Activated CD8-positive, alpha-beta T cell treated with anti-CD3 and anti-CD28 coated beads for 36 hours (primary cell): Measurements from ENCODE around the gene HNRNPC. TPM values are rescaled to one million over a fixed set of nuclear protein-coding genes. Genes with fewer than 3 reads are reported as not detected.

Experiments
- ATAC-seq: fragments of 200-7000 bp; cut with Tn5 transposase; one replicate; pipeline ENCODE4 v1.10.0; 2021; ENCODE audit warnings: mild to moderate bottlenecking, moderate library complexity
- CTCF ChIA-PET: fragments of 350-600 bp; sonication (Branson Sonifier 250); formaldehyde crosslinking; loops from one replicate; lab custom pipeline; 2021; ENCODE audit warnings: antibody characterized with exemption; lab: Charles Lee
- POLR2A ChIA-PET: fragments of 350-600 bp; sonication (Branson Sonifier 250); formaldehyde crosslinking; loops from one replicate; lab custom pipeline; 2021; ENCODE audit warnings: antibody characterized with exemption; lab: Charles Lee
- DNase-seq: peaks from one replicate; pipeline ENCODE4 v3.0.0-alpha.2; 2020
- H3K27ac Mint-ChIP-seq: one replicate; pipeline ENCODE4 v1.8.0; 2021; ENCODE audit warnings: mild to moderate bottlenecking, mixed read lengths
- H3K27me3 Mint-ChIP-seq: one replicate; pipeline ENCODE4 v1.8.0; 2021; ENCODE audit warnings: mixed read lengths
- H3K36me3 Mint-ChIP-seq: one replicate; pipeline ENCODE4 v1.8.0; 2021; ENCODE audit warnings: low read depth, mixed read lengths
- H3K4me1 Mint-ChIP-seq: one replicate; pipeline ENCODE4 v1.8.0; 2021; ENCODE audit warnings: low read depth, mixed read lengths
- H3K4me3 Mint-ChIP-seq: one replicate; pipeline ENCODE4 v1.8.0; 2021; ENCODE audit warnings: mild to moderate bottlenecking, moderate library complexity, mixed read lengths
- H3K9me3 Mint-ChIP-seq: one replicate; pipeline ENCODE4 v1.8.0; 2021; ENCODE audit warnings: mixed read lengths
- intact Hi-C: fragments of 100-400 bp; cut with micrococcal nuclease; formaldehyde crosslinking; loops from one replicate; pipeline ENCODE4 v1.10.0; 2022
- total RNA-seq, 2 experiments: library from RNA; stranded (reverse); gene quantifications; one replicate each; pipeline ENCODE4 v1.2.3, GENCODE V29; 2021
- TF ChIP-seq, protein P1 (sequence below): fragments of 200-600 bp; IDR thresholded peaks from one replicate; pipeline ENCODE4 v1.8.0; 2022; ENCODE audit warnings: antibody characterized with exemption, mild to moderate bottlenecking

Gene HNRNPC
- total RNA-seq, 2 experiments from 2014 or later, result 1,078 to 1,115 TPM

DNA sequence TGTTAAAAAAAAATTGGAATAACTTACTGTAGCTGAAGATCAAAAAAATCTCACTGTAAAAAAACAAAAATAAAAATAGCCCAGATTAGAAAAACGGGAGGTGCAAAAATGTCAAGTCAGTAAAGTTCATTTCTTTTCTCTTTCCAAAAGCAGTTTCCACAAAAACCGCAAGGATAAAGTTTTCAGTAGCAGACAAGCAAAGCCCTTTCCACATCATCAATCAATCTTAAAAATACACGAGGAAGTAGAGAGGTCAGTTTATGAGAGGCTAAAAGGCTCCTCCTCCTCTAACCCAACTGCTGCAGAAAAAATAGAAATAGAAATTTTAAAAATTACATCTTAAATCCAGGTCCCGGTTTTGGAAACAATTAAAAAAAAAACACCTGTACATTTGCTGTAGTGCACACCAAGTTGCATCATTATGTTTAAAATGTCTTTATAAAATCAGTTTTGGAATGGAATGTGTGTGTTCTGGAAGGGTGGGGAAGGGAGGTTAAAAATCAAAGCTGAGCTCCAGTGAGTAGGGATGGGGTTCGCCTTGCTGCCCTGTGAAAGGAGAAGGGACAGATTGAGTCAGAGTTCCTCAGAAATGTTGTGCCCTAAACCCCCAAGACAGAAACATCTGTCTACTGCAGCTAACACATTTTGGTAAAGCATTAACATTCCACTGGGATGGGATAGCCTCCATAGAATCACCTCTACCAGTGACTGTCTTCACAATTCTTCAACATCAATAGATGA, 5.8 kb downstream of the HNRNPC start:
- H3K27me3 Mint-ChIP-seq, result no peaks in the 10 kb centered on the region
- ChIA-PET POLR2A (interaction anchor here (1.1 to 6.4 kb wide), 6 partner anchors 8 to 119 kb away, joined by 4 to 102 read pairs (median 13); no protein-coding TSS in a partner anchor), CTCF (no interaction called here)
- TF ChIP-seq, protein P1, sequence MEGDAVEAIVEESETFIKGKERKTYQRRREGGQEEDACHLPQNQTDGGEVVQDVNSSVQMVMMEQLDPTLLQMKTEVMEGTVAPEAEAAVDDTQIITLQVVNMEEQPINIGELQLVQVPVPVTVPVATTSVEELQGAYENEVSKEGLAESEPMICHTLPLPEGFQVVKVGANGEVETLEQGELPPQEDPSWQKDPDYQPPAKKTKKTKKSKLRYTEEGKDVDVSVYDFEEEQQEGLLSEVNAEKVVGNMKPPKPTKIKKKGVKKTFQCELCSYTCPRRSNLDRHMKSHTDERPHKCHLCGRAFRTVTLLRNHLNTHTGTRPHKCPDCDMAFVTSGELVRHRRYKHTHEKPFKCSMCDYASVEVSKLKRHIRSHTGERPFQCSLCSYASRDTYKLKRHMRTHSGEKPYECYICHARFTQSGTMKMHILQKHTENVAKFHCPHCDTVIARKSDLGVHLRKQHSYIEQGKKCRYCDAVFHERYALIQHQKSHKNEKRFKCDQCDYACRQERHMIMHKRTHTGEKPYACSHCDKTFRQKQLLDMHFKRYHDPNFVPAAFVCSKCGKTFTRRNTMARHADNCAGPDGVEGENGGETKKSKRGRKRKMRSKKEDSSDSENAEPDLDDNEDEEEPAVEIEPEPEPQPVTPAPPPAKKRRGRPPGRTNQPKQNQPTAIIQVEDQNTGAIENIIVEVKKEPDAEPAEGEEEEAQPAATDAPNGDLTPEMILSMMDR, result no peak
- H3K4me1 Mint-ChIP-seq, result peaks cover 67% of the 10 kb centered on the region
- H3K36me3 Mint-ChIP-seq, result peaks cover 89% of the 10 kb centered on the region
- peak overlapping the region; percentile 100 for H3K27ac Mint-ChIP-seq
- DNase-seq (no peak), ATAC-seq (peak; percentile 11)
- intact Hi-C loops, result loop anchor here (10.0 kb wide), 1 partner anchor 1281 kb away; no protein-coding TSS in a partner anchor
- no peaks in the 10 kb centered on the region for H3K9me3 Mint-ChIP-seq
- peak overlapping the region; percentile 94 for H3K4me3 Mint-ChIP-seq

- ATAC-seq (no peak), DNase-seq (no peak)
- CTCF ChIA-PET, result interaction anchor here (1.2 kb wide), 1 partner anchor 20 kb away, joined by 3 read pairs; no protein-coding TSS in a partner anchor
- Mint-ChIP-seq H3K36me3 (peaks cover 88% of the 10 kb centered on the region), H3K4me1 (peaks cover 76% of the 10 kb centered on the region), H3K9me3 (no peaks in the 10 kb centered on the region), H3K27me3 (no peaks in the 10 kb centered on the region), H3K4me3 (peak overlapping the region; percentile 94), H3K27ac (peak overlapping the region; percentile 100)
- POLR2A ChIA-PET, result interaction anchor here (1.1 to 4.9 kb wide), 5 partner anchors 12 to 120 kb away, joined by 3 to 45 read pairs (median 9); no protein-coding TSS in a partner anchor
- TF ChIP-seq, protein P1, result no peak
- intact Hi-C loops, result loop anchor here (10.0 kb wide), 1 partner anchor 1282 kb away; no protein-coding TSS in a partner anchor
These were observed 6.8 kb downstream of the HNRNPC start for GRCh38 chr14:21262410-21262809.

DNA sequence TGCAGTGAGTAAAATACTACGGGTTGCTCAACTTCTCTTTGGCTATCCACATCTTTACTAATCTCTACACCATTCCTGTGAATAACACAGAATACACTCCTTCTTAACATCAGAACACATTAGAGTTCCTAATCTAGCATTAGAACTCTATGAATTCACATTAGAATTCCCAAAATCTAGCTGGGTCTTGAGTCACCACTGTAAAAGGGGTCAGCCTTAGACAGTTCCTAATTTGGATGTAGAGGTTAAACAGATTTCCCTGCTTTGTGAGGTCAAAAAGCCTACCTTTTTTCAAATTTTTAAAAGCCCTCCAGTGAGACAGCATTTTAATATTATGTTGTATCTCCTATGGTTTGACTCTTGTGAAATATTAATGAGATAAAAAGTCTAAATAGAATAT, 7.4 kb downstream of the HNRNPC start:
- ChIA-PET POLR2A (interaction anchor here (1.0 to 4.9 kb wide), 10 partner anchors 9 to 121 kb away, joined by 3 to 45 read pairs (median 4); no protein-coding TSS in a partner anchor), CTCF (interaction anchor here (1.2 kb wide), 1 partner anchor 20 kb away, joined by 3 read pairs; no protein-coding TSS in a partner anchor)
- H3K36me3 Mint-ChIP-seq, result peaks cover 89% of the 10 kb centered on the region
- peaks cover 82% of the 10 kb centered on the region for H3K4me1 Mint-ChIP-seq
- no peaks in the 10 kb centered on the region for H3K27me3 Mint-ChIP-seq
- TF ChIP-seq, protein P1, result no peak
- H3K4me3 Mint-ChIP-seq, result peak overlapping the region; percentile 94
- ATAC-seq, result no peak
- H3K27ac Mint-ChIP-seq, result peak overlapping the region; percentile 64
- H3K9me3 Mint-ChIP-seq, result no peaks in the 10 kb centered on the region
- DNase-seq, result no peak
- intact Hi-C loops, result loop anchor here (10.0 kb wide), 1 partner anchor 1283 kb away; no protein-coding TSS in a partner anchor

GRCh38 chr14:21258889-21259787, 10.1 kb downstream of the HNRNPC start:
- Mint-ChIP-seq H3K27me3 (no peaks in the 10 kb centered on the region), H3K36me3 (peaks cover 81% of the 10 kb centered on the region), H3K27ac (peak overlapping the region; percentile 62), H3K4me1 (peaks cover 75% of the 10 kb centered on the region), H3K4me3 (peak overlapping the region; percentile 36), H3K9me3 (no peaks in the 10 kb centered on the region)
- TF ChIP-seq, protein P1, result no peak
- ATAC-seq (no peak), DNase-seq (no peak)
- ChIA-PET CTCF (no interaction called here), POLR2A (interaction anchor here (0.9 to 4.9 kb wide), 6 partner anchors 9 to 53 kb away, joined by 3 to 45 read pairs (median 4); no protein-coding TSS in a partner anchor)
- intact Hi-C loops, result loop anchor here (5.0 kb wide), 1 partner anchor 37 kb away; no protein-coding TSS in a partner anchor
